Fibroblast of skin of right biceps (primary cell): ENCODE results near the gene LYSET.
"Not testable (repeated sequence)": the region's sequence is repeated elsewhere in the genome, so short reads cannot be mapped to it uniquely, and the experiment has no call there.

Source experiments
- DNase-seq: peaks from one replicate; pipeline ENCODE4 v3.0.0-alpha.2; 2013

LYSET gene

GRCh38 chr14:93169619-93170018, 15.5 kb upstream of the LYSET start:
- DNase-seq = not testable (repeated sequence)

GRCh38 chr14:93170141-93170540, 15.0 kb upstream of the LYSET start:
- DNase-seq = not testable (repeated sequence)

GRCh38 chr14:93171376-93171775, 13.7 kb upstream of the LYSET start:
- DNase-seq = no peak

- no peak for DNase-seq
These were observed 11.1 kb upstream of the LYSET start for GRCh38 chr14:93173943-93174395.

GRCh38 chr14:93174731-93175130, 10.4 kb upstream of the LYSET start:
- DNase-seq = not testable (repeated sequence)

GRCh38 chr14:93175492-93175891, 9.6 kb upstream of the LYSET start:
- DNase-seq = no peak

GRCh38 chr14:93183596-93184317, 1.4 kb upstream of the LYSET start:
- no peak for DNase-seq

GRCh38 chr14:93185349-93185720, 218 bp downstream of the LYSET start:
- no peak for DNase-seq

GRCh38 chr14:93186466-93186865, 1.3 kb downstream of the LYSET start:
- no peak for DNase-seq

- DNase-seq = no peak
These were observed 1.8 kb downstream of the LYSET start for GRCh38 chr14:93186956-93187355.

- DNase-seq = no peak
These were observed 10.3 kb downstream of the LYSET start for GRCh38 chr14:93195316-93195999.

GRCh38 chr14:93199031-93199430, 13.9 kb downstream of the LYSET start:
- no peak for DNase-seq

GRCh38 chr14:93200553-93200952, 15.4 kb downstream of the LYSET start:
- DNase-seq = no peak

- peak; percentile 5 for DNase-seq
These were observed 16.1 kb downstream of the LYSET start for GRCh38 chr14:93201155-93201704.

- peak; percentile 97 for DNase-seq
These were observed 21.8 kb downstream of the LYSET start, which contains the start of the genes GON7 and UBR7 for GRCh38 chr14:93206793-93207467. GON7 (minus strand) TSS chr14:93207065; CDS start chr14:93207037, 28 bp downstream. UBR7 (plus strand) TSS chr14:93207256; CDS start chr14:93207292, 36 bp downstream.

GRCh38 chr14:93207468-93208308, 22.6 kb downstream of the LYSET start:
- DNase-seq = peak; percentile 55

- DNase-seq = no peak
These were observed 27.3 kb downstream of the LYSET start for GRCh38 chr14:93212432-93212831.

- DNase-seq = no peak
These were observed 29.5 kb downstream of the LYSET start for GRCh38 chr14:93214598-93214997.

- peak; percentile 49 for DNase-seq
These were observed 34.1 kb downstream of the LYSET start for GRCh38 chr14:93219103-93219726.

- DNase-seq = no peak
These were observed 35.4 kb downstream of the LYSET start for GRCh38 chr14:93220509-93220908.

GRCh38 chr14:93223565-93223964, 38.4 kb downstream of the LYSET start:
- DNase-seq = no peak

- no peak for DNase-seq
These were observed 43.4 kb downstream of the LYSET start for GRCh38 chr14:93228550-93228949.
